CD8-positive, alpha-beta memory T cell (primary cell): Measurements from ENCODE around the gene ATAD2B. TPM values are rescaled to one million over a fixed set of nuclear protein-coding genes. Genes with fewer than 3 reads are reported as not detected.

Source experiments
- CTCF ChIA-PET: fragments of 350-600 bp; sonication (Branson Sonifier 250); formaldehyde crosslinking; loops from one replicate; lab custom pipeline; 2021; ENCODE audit warnings: antibody characterized with exemption; lab: Charles Lee
- POLR2A ChIA-PET: fragments of 350-600 bp; sonication (Branson Sonifier 250); formaldehyde crosslinking; loops from one replicate; lab custom pipeline; 2021; ENCODE audit warnings: antibody characterized with exemption; lab: Charles Lee
- DNase-seq, 5 donors: peaks; one replicate each; pipeline versions ENCODE4 v3.0.0 to v3.0.0-alpha.2; 2020 to 2022; ENCODE audit warnings: mixed read lengths in 1 of 5
- H3K27ac ChIP-seq: one replicate; pipeline ENCODE4 v1.7.0; 2013; ENCODE audit warnings: low read depth, mild to moderate bottlenecking, low read length, moderate library complexity
- H3K27me3 ChIP-seq: 2 replicates; pipeline ENCODE4 v1.7.0; 2013; ENCODE audit warnings: low read length, mild to moderate bottlenecking; ENCODE audit not compliant: insufficient read depth, poor library complexity, severe bottlenecking
- H3K36me3 ChIP-seq: 2 replicates; pipeline ENCODE4 v1.7.0; 2013; ENCODE audit warnings: mild to moderate bottlenecking, low read length, moderate library complexity; ENCODE audit not compliant: insufficient read depth
- H3K4me1 ChIP-seq: 2 replicates; pipeline ENCODE4 v1.7.0; 2013; ENCODE audit warnings: mild to moderate bottlenecking, low read length, moderate library complexity; ENCODE audit not compliant: insufficient read depth
- H3K4me3 ChIP-seq: 2 replicates; pipeline ENCODE4 v1.7.0; 2013; ENCODE audit warnings: mild to moderate bottlenecking, low read length
- H3K9me3 ChIP-seq: 2 replicates; pipeline ENCODE4 v1.7.0; 2013; ENCODE audit warnings: mild to moderate bottlenecking, low read length
- H3K27ac Mint-ChIP-seq, 8 donors: one replicate each; pipeline ENCODE4 v1.8.0; 2020 to 2021; ENCODE audit warnings: mixed read lengths in 8 of 8, mild to moderate bottlenecking in 6 of 8, inconsistent platforms in 3 of 8, moderate library complexity in 3 of 8
- H3K27me3 Mint-ChIP-seq, 2 donors: one replicate each; pipeline ENCODE4 v1.8.0; 2020 to 2021; ENCODE audit warnings: mixed read lengths in 2 of 2, mild to moderate bottlenecking in 1 of 2, moderate library complexity in 1 of 2
- H3K36me3 Mint-ChIP-seq, 3 donors: one replicate each; pipeline ENCODE4 v1.8.0; 2020 to 2021; ENCODE audit warnings: mixed read lengths in 3 of 3, inconsistent platforms in 1 of 3, mild to moderate bottlenecking in 1 of 3
- H3K4me1 Mint-ChIP-seq, 3 donors: one replicate each; pipeline ENCODE4 v1.8.0; 2020 to 2021; ENCODE audit warnings: mixed read lengths in 3 of 3, inconsistent platforms in 1 of 3, mild to moderate bottlenecking in 1 of 3
- H3K4me3 Mint-ChIP-seq, 7 donors: one replicate each; pipeline ENCODE4 v1.8.0; 2020 to 2021; ENCODE audit warnings: mixed read lengths in 7 of 7, mild to moderate bottlenecking in 6 of 7, moderate library complexity in 4 of 7, inconsistent platforms in 2 of 7
- H3K9me3 Mint-ChIP-seq, 5 donors: one replicate each; pipeline ENCODE4 v1.8.0; 2020 to 2022; ENCODE audit warnings: mixed read lengths in 5 of 5, mild to moderate bottlenecking in 3 of 5, moderate library complexity in 2 of 5, inconsistent platforms in 1 of 5
- polyA plus RNA-seq: library from polyadenylated mRNA; unstranded; fragments of 300-500 nt; fragmentation: Illumina TruSeq; gene quantifications from one replicate; pipeline ENCODE4 v1.2.3, GENCODE V29; 2021
- total RNA-seq, 2 experiments: library from RNA; stranded (reverse); gene quantifications; one replicate each; pipeline ENCODE4 v1.2.3, GENCODE V29; 2021

Gene ATAD2B
- total and polyA plus RNA-seq, 3 experiments from 2014 or later = 10.4 to 16.8 (median 15.4) TPM

- no peaks in the 10 kb centered on the region for H3K4me1 ChIP-seq
- H3K36me3 Mint-ChIP-seq = peaks cover 8 to 44% (median 9%) of the 10 kb centered on the region in 3 donors
- no peaks in the 10 kb centered on the region for H3K9me3 ChIP-seq
- peak overlapping the region in 1 of 8 donors; percentile 84 for H3K27ac Mint-ChIP-seq
- no peak for DNase-seq
- H3K27ac ChIP-seq = no peak overlapping the region
- ChIA-PET CTCF (interaction anchor here (1.1 to 2.7 kb wide), 5 partner anchors 9 to 249 kb away, joined by 3 to 7 read pairs (median 4); partner anchors contain the start of genes ATAD2B and TP53I3), POLR2A (no interaction called here)
- no peaks in the 10 kb centered on the region for H3K27me3 Mint-ChIP-seq
- no peak overlapping the region for H3K4me3 Mint-ChIP-seq
- no peaks in the 10 kb centered on the region for H3K9me3 Mint-ChIP-seq
- H3K4me3 ChIP-seq = no peak overlapping the region
- H3K36me3 ChIP-seq = no peaks in the 10 kb centered on the region
- peaks cover 0 to 11% (median 3%) of the 10 kb centered on the region in 3 donors for H3K4me1 Mint-ChIP-seq
- H3K27me3 ChIP-seq = no peaks in the 10 kb centered on the region
Observed at GRCh38 chr2:23835988-23836387, 90.9 kb downstream of the ATAD2B start.

GRCh38 chr2:23835423-23835822 is 91.5 kb downstream of the ATAD2B start:
- POLR2A ChIA-PET = no interaction called here
- Mint-ChIP-seq H3K36me3 (peaks cover 4 to 41% (median 6%) of the 10 kb centered on the region in 3 donors), H3K4me1 (peaks cover 0 to 11% (median 3%) of the 10 kb centered on the region in 3 donors), H3K4me3 (no peak overlapping the region), H3K27ac (peak overlapping the region in 1 of 8 donors; percentile 84), H3K27me3 (no peaks in the 10 kb centered on the region), H3K9me3 (no peaks in the 10 kb centered on the region)
- no peaks in the 10 kb centered on the region for H3K27me3 ChIP-seq
- DNase-seq = no peak
- no peak overlapping the region for H3K4me3 ChIP-seq
- no peaks in the 10 kb centered on the region for H3K4me1 ChIP-seq
- CTCF ChIA-PET = interaction anchor here (0.6 to 2.7 kb wide), 5 partner anchors 8 to 1518 kb away, joined by 3 to 7 read pairs (median 3); partner anchors contain the start of genes ATAD2B and TP53I3
- no peaks in the 10 kb centered on the region for H3K9me3 ChIP-seq
- no peaks in the 10 kb centered on the region for H3K36me3 ChIP-seq
- H3K27ac ChIP-seq = no peak overlapping the region

GRCh38 chr2:23828986-23829385 is 97.9 kb downstream of the ATAD2B start:
- H3K4me1 Mint-ChIP-seq = peaks cover 0 to 13% (median 3%) of the 10 kb centered on the region in 3 donors
- H3K36me3 Mint-ChIP-seq = peaks cover 0 to 32% (median 6%) of the 10 kb centered on the region in 3 donors
- H3K27ac Mint-ChIP-seq = peak overlapping the region in 1 of 8 donors; percentile 66
- Histone ChIP-seq H3K27ac (no peak overlapping the region), H3K4me3 (no peak overlapping the region), H3K27me3 (no peaks in the 10 kb centered on the region), H3K4me1 (no peaks in the 10 kb centered on the region), H3K9me3 (no peaks in the 10 kb centered on the region), H3K36me3 (no peaks in the 10 kb centered on the region)
- no peaks in the 10 kb centered on the region for H3K9me3 Mint-ChIP-seq
- CTCF ChIA-PET = interaction anchor here (6.3 kb wide), 1 partner anchor 255 kb away, joined by 47 read pairs; the partner anchor contains the start of gene TP53I3
- POLR2A ChIA-PET = no interaction called here
- DNase-seq = no peak
- H3K4me3 Mint-ChIP-seq = no peak overlapping the region
- no peaks in the 10 kb centered on the region for H3K27me3 Mint-ChIP-seq

GRCh38 chr2:23828256-23828980 is 98.5 kb downstream of the ATAD2B start:
- Mint-ChIP-seq H3K27ac (peak overlapping the region in 4 of 8 donors; percentile 22 to 66 (median 24)), H3K27me3 (no peaks in the 10 kb centered on the region)
- CTCF ChIA-PET = interaction anchor here (6.3 kb wide), 1 partner anchor 256 kb away, joined by 47 read pairs; the partner anchor contains the start of gene TP53I3

GRCh38 chr2:23827287-23827686 is 99.6 kb downstream of the ATAD2B start:
- DNase-seq = no peak
- H3K9me3 ChIP-seq = no peaks in the 10 kb centered on the region
- H3K4me3 Mint-ChIP-seq = no peak overlapping the region
- ChIA-PET CTCF (interaction anchor here (1.8 to 6.3 kb wide), 2 partner anchors 9 to 257 kb away, joined by 6 to 47 read pairs; partner anchors contain the start of gene TP53I3), POLR2A (no interaction called here)
- no peak overlapping the region for H3K27ac ChIP-seq
- no peaks in the 10 kb centered on the region for H3K4me1 ChIP-seq
- H3K36me3 Mint-ChIP-seq = peaks cover 0 to 31% (median 6%) of the 10 kb centered on the region in 3 donors
- H3K4me3 ChIP-seq = no peak overlapping the region
- H3K36me3 ChIP-seq = no peaks in the 10 kb centered on the region
- no peaks in the 10 kb centered on the region for H3K27me3 ChIP-seq
- no peaks in the 10 kb centered on the region for H3K9me3 Mint-ChIP-seq
- no peaks in the 10 kb centered on the region for H3K27me3 Mint-ChIP-seq
- H3K4me1 Mint-ChIP-seq = peaks cover 0 to 9% (median 3%) of the 10 kb centered on the region in 3 donors
- peak overlapping the region in 4 of 8 donors; percentile 31 to 61 (median 32) for H3K27ac Mint-ChIP-seq

More at GRCh38 chr2:23828256-23828980, 98.5 kb downstream of the ATAD2B start:
- Histone ChIP-seq H3K27ac (no peak overlapping the region), H3K36me3 (no peaks in the 10 kb centered on the region), H3K4me3 (no peak overlapping the region), H3K4me1 (no peaks in the 10 kb centered on the region), H3K9me3 (no peaks in the 10 kb centered on the region), H3K27me3 (no peaks in the 10 kb centered on the region)
- H3K9me3 Mint-ChIP-seq = no peaks in the 10 kb centered on the region
- POLR2A ChIA-PET = no interaction called here
- H3K4me3 Mint-ChIP-seq = no peak overlapping the region
- H3K36me3 Mint-ChIP-seq = peaks cover 0 to 30% (median 6%) of the 10 kb centered on the region in 3 donors
- H3K4me1 Mint-ChIP-seq = peaks cover 0 to 13% (median 3%) of the 10 kb centered on the region in 3 donors
- DNase-seq = no peak

GRCh38 chr2:23826771-23827170 is 100.2 kb downstream of the ATAD2B start:
- Histone ChIP-seq H3K27ac (no peak overlapping the region), H3K27me3 (no peaks in the 10 kb centered on the region), H3K4me3 (no peak overlapping the region), H3K9me3 (no peaks in the 10 kb centered on the region), H3K4me1 (no peaks in the 10 kb centered on the region), H3K36me3 (peaks cover 4% of the 10 kb centered on the region)
- Mint-ChIP-seq H3K27me3 (no peaks in the 10 kb centered on the region), H3K9me3 (no peaks in the 10 kb centered on the region), H3K27ac (peak overlapping the region in 3 of 8 donors; percentile 15 to 32 (median 27)), H3K4me1 (peaks cover 0 to 7% (median 3%) of the 10 kb centered on the region in 3 donors), H3K36me3 (peaks cover 0 to 36% (median 6%) of the 10 kb centered on the region in 3 donors), H3K4me3 (no peak overlapping the region)
- ChIA-PET POLR2A (no interaction called here), CTCF (interaction anchor here (0.9 to 6.3 kb wide), 3 partner anchors 9 to 336 kb away, joined by 4 to 47 read pairs (median 6); partner anchors contain the start of gene TP53I3)
- DNase-seq = no peak

GRCh38 chr2:23826040-23826439 is 100.9 kb downstream of the ATAD2B start:
- no peak for DNase-seq
- Mint-ChIP-seq H3K36me3 (peaks cover 0 to 39% (median 6%) of the 10 kb centered on the region in 3 donors), H3K4me3 (no peak overlapping the region), H3K27me3 (no peaks in the 10 kb centered on the region), H3K27ac (peak overlapping the region in 4 of 8 donors; percentile 7 to 21 (median 14)), H3K4me1 (peaks cover 0 to 3% (median 0%) of the 10 kb centered on the region in 3 donors), H3K9me3 (no peaks in the 10 kb centered on the region)
- Histone ChIP-seq H3K4me3 (no peak overlapping the region), H3K4me1 (no peaks in the 10 kb centered on the region), H3K27ac (no peak overlapping the region), H3K27me3 (no peaks in the 10 kb centered on the region), H3K9me3 (no peaks in the 10 kb centered on the region), H3K36me3 (peaks cover 5% of the 10 kb centered on the region)
- CTCF ChIA-PET = interaction anchor here (0.9 to 6.3 kb wide), 3 partner anchors 100 to 337 kb away, joined by 4 to 47 read pairs (median 24); partner anchors contain the start of genes ATAD2B and TP53I3
- POLR2A ChIA-PET = interaction anchor here (0.6 kb wide), 1 partner anchor 86 kb away, joined by 9 read pairs; no protein-coding TSS in a partner anchor
